HCT116 (cell line): ENCODE measurements around the gene CBLB.

ENCODE experiments used
- CEBPB ChIP-seq: IDR thresholded peaks from 2 replicates; pipeline ENCODE4 v1.6.1; 2012; ENCODE audit warnings: low read depth
- EGR1 ChIP-seq: IDR thresholded peaks from 2 replicates; pipeline ENCODE4 v1.6.1; 2012; ENCODE audit warnings: low read depth
- ELF1 ChIP-seq: IDR thresholded peaks from 2 replicates; pipeline ENCODE4 v1.6.1; 2012; ENCODE audit warnings: low read depth, borderline replicate concordance
- EZH2phosphoT487 ChIP-seq: fragments of 200-600 bp; IDR thresholded peaks from 2 replicates; pipeline ENCODE4 v1.6.1; 2018; ENCODE audit warnings: antibody characterized with exemption, borderline replicate concordance
- POLR2A ChIP-seq: IDR thresholded peaks from 2 replicates; pipeline ENCODE4 v1.7.0; 2011; ENCODE audit warnings: borderline replicate concordance; ENCODE audit not compliant: insufficient read depth, insufficient read length; ENCODE audit errors: extremely low read depth
- POLR2AphosphoS5 ChIP-seq: IDR thresholded peaks from 2 replicates; pipeline ENCODE4 v1.6.1; 2011; ENCODE audit warnings: mild to moderate bottlenecking, low read depth, low read length, moderate library complexity
- SP1 ChIP-seq: IDR thresholded peaks from 2 replicates; pipeline ENCODE4 v1.6.1; 2012; ENCODE audit warnings: low read depth
- TCF7L2 ChIP-seq: IDR thresholded peaks from 2 replicates; pipeline ENCODE4 v1.7.0; 2011; ENCODE audit warnings: borderline replicate concordance, inconsistent platforms; ENCODE audit not compliant: insufficient read depth, insufficient read length; ENCODE audit errors: extremely low read depth
- ZNF274 ChIP-seq: fragments of 200-500 bp; sonication (Bioruptor generic); IDR thresholded peaks from 2 replicates; pipeline ENCODE4 v1.6.1; 2014; ENCODE audit warnings: mild to moderate bottlenecking, low read depth, low read length, inconsistent platforms
- TF ChIP-seq, protein P1 (sequence below), 3 experiments: fragments of 200-600 bp in 1 of 3; sonication (generic) in 1 of 3; IDR thresholded peaks in 2 of 3; conservative IDR thresholded peaks in 1 of 3; 2 replicates each; pipeline ENCODE4 v1.5.1; 2012 to 2017; ENCODE audit warnings: low read depth in 2 of 3, low read length in 2 of 3, antibody characterized with exemption in 1 of 3, borderline replicate concordance in 1 of 3, control low read depth in 1 of 3, mild to moderate bottlenecking in 1 of 3, mixed read lengths in 1 of 3, mixed run types in 1 of 3, moderate library complexity in 1 of 3; ENCODE audit not compliant: insufficient read depth in 1 of 3
- TF ChIP-seq, protein P2 (sequence below): IDR thresholded peaks from 2 replicates; pipeline ENCODE4 v1.6.1; 2012
- TF ChIP-seq, protein P3 (sequence below): IDR thresholded peaks from 2 replicates; pipeline ENCODE4 v1.6.1; 2011; ENCODE audit warnings: mild to moderate bottlenecking, low read length, moderate library complexity; ENCODE audit not compliant: insufficient replicate concordance; ENCODE audit errors: extremely low read depth

DNA sequence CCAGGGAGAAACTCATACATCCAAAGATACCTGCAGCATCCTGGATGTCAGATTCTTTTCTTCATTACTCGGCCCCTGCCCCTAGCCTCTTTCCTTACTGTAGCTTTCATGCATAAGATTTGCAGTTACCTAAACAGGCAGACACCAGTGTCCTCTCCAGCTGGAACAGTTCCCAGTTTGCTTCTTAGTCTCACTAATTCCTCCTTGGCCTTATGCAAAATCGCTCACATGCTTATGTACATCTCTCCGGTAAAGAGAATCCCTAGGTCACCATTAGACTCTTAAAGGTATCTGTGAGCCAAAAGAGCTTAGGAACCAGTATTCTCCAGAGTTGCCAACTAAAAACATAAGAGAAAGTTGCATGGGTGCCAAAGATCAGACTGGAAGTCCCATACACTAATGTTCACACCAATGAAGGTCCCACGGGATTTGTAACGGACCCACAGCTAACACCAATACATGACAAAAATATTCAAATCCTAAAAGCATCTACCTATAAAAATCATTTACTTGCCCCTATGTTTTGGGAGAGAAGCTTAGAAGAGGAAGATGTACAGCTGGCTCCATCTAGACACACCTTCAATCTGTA lies 66.6 kb downstream of the CBLB start:
- TF ChIP-seq POLR2A: no peak
- no peak for TF ChIP-seq SP1
- TF ChIP-seq CEBPB: no peak
- no peak for TF ChIP-seq TCF7L2
- TF ChIP-seq, protein P1, sequence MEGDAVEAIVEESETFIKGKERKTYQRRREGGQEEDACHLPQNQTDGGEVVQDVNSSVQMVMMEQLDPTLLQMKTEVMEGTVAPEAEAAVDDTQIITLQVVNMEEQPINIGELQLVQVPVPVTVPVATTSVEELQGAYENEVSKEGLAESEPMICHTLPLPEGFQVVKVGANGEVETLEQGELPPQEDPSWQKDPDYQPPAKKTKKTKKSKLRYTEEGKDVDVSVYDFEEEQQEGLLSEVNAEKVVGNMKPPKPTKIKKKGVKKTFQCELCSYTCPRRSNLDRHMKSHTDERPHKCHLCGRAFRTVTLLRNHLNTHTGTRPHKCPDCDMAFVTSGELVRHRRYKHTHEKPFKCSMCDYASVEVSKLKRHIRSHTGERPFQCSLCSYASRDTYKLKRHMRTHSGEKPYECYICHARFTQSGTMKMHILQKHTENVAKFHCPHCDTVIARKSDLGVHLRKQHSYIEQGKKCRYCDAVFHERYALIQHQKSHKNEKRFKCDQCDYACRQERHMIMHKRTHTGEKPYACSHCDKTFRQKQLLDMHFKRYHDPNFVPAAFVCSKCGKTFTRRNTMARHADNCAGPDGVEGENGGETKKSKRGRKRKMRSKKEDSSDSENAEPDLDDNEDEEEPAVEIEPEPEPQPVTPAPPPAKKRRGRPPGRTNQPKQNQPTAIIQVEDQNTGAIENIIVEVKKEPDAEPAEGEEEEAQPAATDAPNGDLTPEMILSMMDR (IDR thresholded peaks at IDR 0.05 in 2 of 3, conservative IDR thresholded peaks at IDR 0.05 in 1 of 3; ENCODE audit: borderline replicate concordance in 1 of 3, insufficient read depth in 1 of 3, low read depth in 2 of 3, low read length in 2 of 3): no peak
- no peak for TF ChIP-seq EZH2phosphoT487
- TF ChIP-seq, protein P2, sequence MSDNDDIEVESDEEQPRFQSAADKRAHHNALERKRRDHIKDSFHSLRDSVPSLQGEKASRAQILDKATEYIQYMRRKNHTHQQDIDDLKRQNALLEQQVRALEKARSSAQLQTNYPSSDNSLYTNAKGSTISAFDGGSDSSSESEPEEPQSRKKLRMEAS: no peak
- TF ChIP-seq POLR2AphosphoS5: no peak
- no peak for TF ChIP-seq ELF1
- TF ChIP-seq, protein P3, sequence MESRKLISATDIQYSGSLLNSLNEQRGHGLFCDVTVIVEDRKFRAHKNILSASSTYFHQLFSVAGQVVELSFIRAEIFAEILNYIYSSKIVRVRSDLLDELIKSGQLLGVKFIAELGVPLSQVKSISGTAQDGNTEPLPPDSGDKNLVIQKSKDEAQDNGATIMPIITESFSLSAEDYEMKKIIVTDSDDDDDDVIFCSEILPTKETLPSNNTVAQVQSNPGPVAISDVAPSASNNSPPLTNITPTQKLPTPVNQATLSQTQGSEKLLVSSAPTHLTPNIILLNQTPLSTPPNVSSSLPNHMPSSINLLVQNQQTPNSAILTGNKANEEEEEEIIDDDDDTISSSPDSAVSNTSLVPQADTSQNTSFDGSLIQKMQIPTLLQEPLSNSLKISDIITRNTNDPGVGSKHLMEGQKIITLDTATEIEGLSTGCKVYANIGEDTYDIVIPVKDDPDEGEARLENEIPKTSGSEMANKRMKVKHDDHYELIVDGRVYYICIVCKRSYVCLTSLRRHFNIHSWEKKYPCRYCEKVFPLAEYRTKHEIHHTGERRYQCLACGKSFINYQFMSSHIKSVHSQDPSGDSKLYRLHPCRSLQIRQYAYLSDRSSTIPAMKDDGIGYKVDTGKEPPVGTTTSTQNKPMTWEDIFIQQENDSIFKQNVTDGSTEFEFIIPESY: no peak
- no peak for TF ChIP-seq ZNF274
- no peak for TF ChIP-seq EGR1
